K562 (cell line): Measurements from ENCODE around the gene USP28. TPM values are rescaled to one million over a fixed set of nuclear protein-coding genes. Genes with fewer than 3 reads are reported as not detected.
A peak's percentile ranks its signal among the peaks of the same experiment; 100 is the strongest.

ENCODE experiments used
- ATAC-seq: fragments of 200-7000 bp; cut with Tn5 transposase; 3 replicates; pipeline ENCODE4 v1.9.1; 2020; ENCODE audit warnings: moderate library complexity
- BruUV-seq: library from RNA; stranded (reverse); fragments of 400-500 nt; replicated peaks from 2 replicates; lab custom pipeline; 2021; lab: Mats Ljungman, UMichigan
- CTCF ChIA-PET: fragments of 300-600 bp; formaldehyde crosslinking; extraction: SDS; loops from one replicate; lab custom pipeline; 2021; ENCODE audit warnings: low intra/inter-chr PET ratio; lab: Yijun Ruan, JAX
- POLR2A ChIA-PET: fragments of 300-600, 350-650 bp; sonication (Branson Sonifier 250); formaldehyde crosslinking; extraction: SDS; loops from one replicate; lab custom pipeline; 2021; ENCODE audit warnings: antibody characterized with exemption, inconsistent platforms; lab: Yijun Ruan, JAX
- DNase-seq, 4 experiments: peaks; one replicate each; pipeline versions ENCODE4 v3.0.0 to v3.0.0-alpha.2; 2011 to 2018; ENCODE audit warnings: low spot score in 3 of 4, mixed read lengths in 3 of 4; ENCODE audit errors: extremely low read depth in 1 of 4
- FAIRE-seq: peaks from 2 replicates; lab custom pipeline; 2011; peaks lifted over from hg19 to GRCh38; lab: Jason Lieb, UNC
- H2AFZ ChIP-seq: 2 replicates; pipeline ENCODE4 v1.6.0; 2011; ENCODE audit warnings: low read depth, low read length, control low read depth, inconsistent platforms
- H3K27ac ChIP-seq: fragments of 200-600 bp; 3 replicates; pipeline ENCODE4 v1.8.0; 2011; ENCODE audit warnings: low read depth, mild to moderate bottlenecking, control low read depth, inconsistent platforms, low read length, moderate library complexity, mixed read lengths; ENCODE audit errors: extremely low read depth
- H3K27me3 ChIP-seq, 2 experiments: fragments of 300-600 bp in 1 of 2; 2 replicates in 1 of 2; 3 replicates in 1 of 2; pipeline versions ENCODE4 v1.6.0 to v1.8.0; 2011; ENCODE audit warnings: inconsistent platforms in 2 of 2, low read length in 2 of 2, mild to moderate bottlenecking in 1 of 2, mixed read lengths in 1 of 2, moderate library complexity in 1 of 2; ENCODE audit not compliant: control insufficient read depth in 2 of 2, insufficient read depth in 2 of 2
- H3K36me3 ChIP-seq: fragments of 300-600 bp; 3 replicates; pipeline ENCODE4 v1.8.0; 2011; ENCODE audit warnings: mild to moderate bottlenecking, low read length, inconsistent platforms; ENCODE audit not compliant: control insufficient read depth, insufficient read depth
- H3K4me1 ChIP-seq, 2 experiments: fragments of 200-600 bp in 1 of 2; replicated peaks in 1 of 2; 2 replicates in 1 of 2; 3 replicates in 1 of 2; pipeline versions ENCODE4 v1.5.1 to v1.8.0; 2011; ENCODE audit warnings: inconsistent platforms in 2 of 2, low read length in 2 of 2, mild to moderate bottlenecking in 1 of 2, mixed read lengths in 1 of 2, moderate library complexity in 1 of 2; ENCODE audit not compliant: control insufficient read depth in 2 of 2, insufficient read depth in 2 of 2
- H3K4me2 ChIP-seq: 2 replicates; pipeline ENCODE4 v1.6.1; 2011; ENCODE audit warnings: low read length, control low read depth, inconsistent platforms, mixed read lengths; ENCODE audit not compliant: insufficient read depth
- H3K4me3 ChIP-seq: fragments of 200-600 bp; sonication (generic), shearing (Covaris generic); 2 replicates; pipeline ENCODE4 v1.5.1; 2016; ENCODE audit warnings: control low read depth, inconsistent platforms
- H3K79me2 ChIP-seq: fragments of 200-600 bp; 3 replicates; pipeline ENCODE4 v1.8.0; 2011; ENCODE audit warnings: low read length, inconsistent platforms; ENCODE audit not compliant: control insufficient read depth, insufficient read depth
- H3K9ac ChIP-seq, 2 experiments: 2 replicates each; pipeline versions ENCODE4 v1.6.0 to v1.6.1; 2011; ENCODE audit warnings: low read depth in 2 of 2, low read length in 2 of 2, control low read depth in 1 of 2, inconsistent platforms in 1 of 2, mild to moderate bottlenecking in 1 of 2, mixed read lengths in 1 of 2; ENCODE audit not compliant: insufficient read depth in 1 of 2
- H3K9me1 ChIP-seq: one replicate; pipeline ENCODE4 v1.6.0; 2011; ENCODE audit warnings: inconsistent platforms, mild to moderate bottlenecking, low read length, moderate library complexity; ENCODE audit not compliant: control insufficient read depth, insufficient read depth
- H3K9me3 ChIP-seq: replicated peaks from 2 replicates; pipeline ENCODE4 v1.5.1; 2011; ENCODE audit warnings: low read depth, low read length, inconsistent platforms; ENCODE audit not compliant: control insufficient read depth, insufficient read depth
- H4K20me1 ChIP-seq: replicated peaks from 2 replicates; pipeline ENCODE4 v1.6.1; 2011; ENCODE audit warnings: low read length, inconsistent platforms, mixed read lengths; ENCODE audit not compliant: control insufficient read depth, insufficient read depth
- CEBPB ChIP-seq: fragments of 450-650 bp; IDR thresholded peaks from 2 replicates; pipeline ENCODE4 v1.6.1; 2016; ENCODE audit warnings: missing genetic modification characterization, missing compliant biosample characterization
- COPS2 ChIP-seq: fragments of 450-650 bp; conservative IDR thresholded peaks from 2 replicates; pipeline ENCODE4 v1.6.1; 2016; ENCODE audit warnings: mild to moderate bottlenecking, moderate library complexity
- CTBP1 ChIP-seq: fragments of 450-650 bp; IDR thresholded peaks from 2 replicates; pipeline ENCODE4 v1.6.1; 2016; ENCODE audit warnings: borderline replicate concordance
- GATA2 ChIP-seq: sonication (generic); formaldehyde crosslinking; IDR thresholded peaks from 2 replicates; pipeline ENCODE4 v1.4.0; 2020; ENCODE audit warnings: mild to moderate bottlenecking, missing genetic modification reagents
- HDAC1 ChIP-seq, 2 experiments: fragments of 450-650 bp; IDR thresholded peaks; 2 replicates each; pipeline ENCODE4 v1.6.1; 2016 to 2017; ENCODE audit warnings: inconsistent platforms in 1 of 2, mild to moderate bottlenecking in 1 of 2, moderate library complexity in 1 of 2
- HOXB6 ChIP-seq: fragments of 250-450 bp; sonication (Bioruptor Pico); IDR thresholded peaks from 2 replicates; pipeline ENCODE4 v1.5.1; 2022; ENCODE audit warnings: mild to moderate bottlenecking, borderline replicate concordance
- L3MBTL2 ChIP-seq: fragments of 450-650 bp; IDR thresholded peaks from 2 replicates; pipeline ENCODE4 v1.6.1; 2016; ENCODE audit warnings: mild to moderate bottlenecking, moderate library complexity
- MYC ChIP-seq, 2 experiments: fragments of 250-450 bp in 1 of 2; sonication (Bioruptor Pico) in 1 of 2; IDR thresholded peaks; 2 replicates each; pipeline versions ENCODE4 v1.5.1 to v1.6.1; 2012 to 2021; ENCODE audit warnings: low read depth in 2 of 2, borderline replicate concordance in 1 of 2, improper control_type of control experiment in 1 of 2, low read length in 1 of 2, mild to moderate bottlenecking in 1 of 2, moderate library complexity in 1 of 2
- PHF21A ChIP-seq: fragments of 450-650 bp; IDR thresholded peaks from 2 replicates; pipeline ENCODE4 v1.6.1; 2017; ENCODE audit warnings: low read depth, borderline replicate concordance
- PYGO2 ChIP-seq: fragments of 450-650 bp; IDR thresholded peaks from 2 replicates; pipeline ENCODE4 v1.6.1; 2016; ENCODE audit warnings: mild to moderate bottlenecking, missing genetic modification characterization, moderate library complexity, missing compliant biosample characterization
- TEAD4 ChIP-seq, 2 experiments: sonication (generic) in 1 of 2; formaldehyde crosslinking in 1 of 2; IDR thresholded peaks; 2 replicates each; pipeline versions ENCODE4 v1.6.1 to v1.8.0; 2012 to 2022; ENCODE audit warnings: borderline replicate concordance in 1 of 2, inconsistent platforms in 1 of 2, low read length in 1 of 2, mild to moderate bottlenecking in 1 of 2, missing genetic modification reagents in 1 of 2
- WHSC1 ChIP-seq: IDR thresholded peaks from one replicate; pipeline ENCODE4 v1.6.1; 2012; ENCODE audit warnings: low read length, control low read depth, inconsistent platforms
- WGBS: fragments of 100-300 bp; shearing (Covaris generic); methylation state at CpG from one replicate; pipeline ENCODE4 v1.1.6; 2016; ENCODE audit warnings: low coverage, mixed read lengths; ENCODE audit not compliant: insufficient coverage; ENCODE audit errors: missing lambda C conversion rate; 5-methylcytosine and 5-hydroxymethylcytosine counted together
- in situ Hi-C: fragments of 300-500 bp; cut with MboI; formaldehyde crosslinking; loops from 4 replicates; pipeline ENCODE4 v1.15.0; 2018; ENCODE audit warnings: inconsistent platforms, mixed read lengths
- intact Hi-C: fragments of 100-400 bp; cut with micrococcal nuclease; formaldehyde crosslinking; loops from 2 replicates; pipeline ENCODE4 v1.14.2; 2022
- polyA plus RNA-seq, 8 experiments: library from polyadenylated mRNA; depleted of rRNA in 4 of 8; stranded (reverse) in 5 of 8; unstranded in 3 of 8; fragments of >200 nt; fragmentation: Nextera tagmentation in 2 of 8; fragmentation: Illumina TruSeq in 1 of 8; extraction: Ambion mirVana in 2 of 8; extraction: Trizol in 1 of 8; gene quantifications; 2 replicates each; pipeline versions ENCODE4 v1.2.1 to v1.2.3, GENCODE V29; 2011 to 2014; ENCODE audit warnings: inconsistent platforms in 1 of 8, missing spikeins in 1 of 8
- total RNA-seq, 7 experiments: library from RNA; depleted of rRNA in 6 of 7; stranded (reverse); fragments of >200 nt in 6 of 7; fragmentation: Illumina TruSeq in 2 of 7; extraction: Trizol in 2 of 7; gene quantifications; 2 replicates each; pipeline versions ENCODE4 v1.2.1 to v1.2.3, GENCODE V29; 2011 to 2021; ENCODE audit warnings: low replicate concordance in 1 of 7
- TF ChIP-seq, protein P1 (sequence below): fragments of 450-650 bp; IDR thresholded peaks from 2 replicates; pipeline ENCODE4 v1.6.1; 2016
- TF ChIP-seq, protein P2 (sequence below), 2 experiments: fragments of 450-650 bp; IDR thresholded peaks; 2 replicates each; pipeline ENCODE4 v1.6.1; 2018; ENCODE audit warnings: mild to moderate bottlenecking in 2 of 2, low read depth in 1 of 2; ENCODE audit not compliant: partially characterized antibody in 2 of 2
- TF ChIP-seq, protein P3 (sequence below): fragments of 250-450 bp; sonication (Bioruptor Pico); IDR thresholded peaks from 2 replicates; pipeline ENCODE4 v1.5.0; 2020; ENCODE audit warnings: mild to moderate bottlenecking

USP28 gene
- total and polyA plus RNA-seq, 9 of the 15 experiments (the other 6 are each of a cell fraction or from before 2014, with no cell fraction given) = 3.7 to 42.7 (median 20.3) TPM

- H3K9me1 ChIP-seq = no peaks in the 10 kb centered on the region
- 35% methylated on average over 6 of the region's 7 CpGs for WGBS
- CTCF ChIA-PET = no interaction called here
- no TSS peak for BruUV-seq
- peaks cover 0 to 15% of the 10 kb centered on the region in 2 experiments; a peak in 4 of 5 replicates for H3K4me1 ChIP-seq
- POLR2A ChIA-PET = interaction anchor here (0.6 to 1.0 kb wide), 3 partner anchors 11 to 54 kb away, joined by 3 read pairs; no protein-coding TSS in a partner anchor
- FAIRE-seq (no peak), DNase-seq (peak in 1 of 4 experiments; percentile 18), ATAC-seq (peak; percentile 70)
- H4K20me1 ChIP-seq = no peaks in the 10 kb centered on the region
- no peaks in the 10 kb centered on the region for H3K27me3 ChIP-seq
- H3K4me3 ChIP-seq = no peak overlapping the region
- intact Hi-C loops (no loop called here), in situ Hi-C loops (no loop called here)
- H3K79me2 ChIP-seq = no peaks in the 10 kb centered on the region
- no peak overlapping the region for H3K9ac ChIP-seq
- no peaks in the 10 kb centered on the region for H3K9me3 ChIP-seq
- no peaks in the 10 kb centered on the region for H3K36me3 ChIP-seq
- no peak overlapping the region for H2AFZ ChIP-seq
- H3K27ac ChIP-seq = no peak overlapping the region
- 0 out of 2 replicates have a peak overlapping the region, but pooled peaks have one; percentile 16 for H3K4me2 ChIP-seq
- TF ChIP-seq CTBP1 = peak; percentile 66; the same call in 1 of the 2 replicates
- TF ChIP-seq TEAD4 (IDR thresholded peaks at IDR 0.05; ENCODE audit: low read length) = 0 out of 2 replicates have a peak, but pooled peaks have one; percentile 31
- no peak for TF ChIP-seq TEAD4 (CRISPR knock-in tag; IDR thresholded peaks at IDR 0.05; ENCODE audit: borderline replicate concordance)
- TF ChIP-seq COPS2 = no peak
- TF ChIP-seq MYC (IDR thresholded peaks at IDR 0.05; ENCODE audit: low read depth, low read length) = no peak
- TF ChIP-seq MYC (CRISPR knock-in tag; IDR thresholded peaks at IDR 0.05; ENCODE audit: borderline replicate concordance, low read depth) = no peak
- TF ChIP-seq, protein P1, sequence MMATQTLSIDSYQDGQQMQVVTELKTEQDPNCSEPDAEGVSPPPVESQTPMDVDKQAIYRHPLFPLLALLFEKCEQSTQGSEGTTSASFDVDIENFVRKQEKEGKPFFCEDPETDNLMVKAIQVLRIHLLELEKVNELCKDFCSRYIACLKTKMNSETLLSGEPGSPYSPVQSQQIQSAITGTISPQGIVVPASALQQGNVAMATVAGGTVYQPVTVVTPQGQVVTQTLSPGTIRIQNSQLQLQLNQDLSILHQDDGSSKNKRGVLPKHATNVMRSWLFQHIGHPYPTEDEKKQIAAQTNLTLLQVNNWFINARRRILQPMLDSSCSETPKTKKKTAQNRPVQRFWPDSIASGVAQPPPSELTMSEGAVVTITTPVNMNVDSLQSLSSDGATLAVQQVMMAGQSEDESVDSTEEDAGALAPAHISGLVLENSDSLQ = no peak
- TF ChIP-seq HOXB6 (CRISPR knock-in tag) = no peak
- no peak for TF ChIP-seq PHF21A
- TF ChIP-seq WHSC1 = no peak
- TF ChIP-seq, protein P2, sequence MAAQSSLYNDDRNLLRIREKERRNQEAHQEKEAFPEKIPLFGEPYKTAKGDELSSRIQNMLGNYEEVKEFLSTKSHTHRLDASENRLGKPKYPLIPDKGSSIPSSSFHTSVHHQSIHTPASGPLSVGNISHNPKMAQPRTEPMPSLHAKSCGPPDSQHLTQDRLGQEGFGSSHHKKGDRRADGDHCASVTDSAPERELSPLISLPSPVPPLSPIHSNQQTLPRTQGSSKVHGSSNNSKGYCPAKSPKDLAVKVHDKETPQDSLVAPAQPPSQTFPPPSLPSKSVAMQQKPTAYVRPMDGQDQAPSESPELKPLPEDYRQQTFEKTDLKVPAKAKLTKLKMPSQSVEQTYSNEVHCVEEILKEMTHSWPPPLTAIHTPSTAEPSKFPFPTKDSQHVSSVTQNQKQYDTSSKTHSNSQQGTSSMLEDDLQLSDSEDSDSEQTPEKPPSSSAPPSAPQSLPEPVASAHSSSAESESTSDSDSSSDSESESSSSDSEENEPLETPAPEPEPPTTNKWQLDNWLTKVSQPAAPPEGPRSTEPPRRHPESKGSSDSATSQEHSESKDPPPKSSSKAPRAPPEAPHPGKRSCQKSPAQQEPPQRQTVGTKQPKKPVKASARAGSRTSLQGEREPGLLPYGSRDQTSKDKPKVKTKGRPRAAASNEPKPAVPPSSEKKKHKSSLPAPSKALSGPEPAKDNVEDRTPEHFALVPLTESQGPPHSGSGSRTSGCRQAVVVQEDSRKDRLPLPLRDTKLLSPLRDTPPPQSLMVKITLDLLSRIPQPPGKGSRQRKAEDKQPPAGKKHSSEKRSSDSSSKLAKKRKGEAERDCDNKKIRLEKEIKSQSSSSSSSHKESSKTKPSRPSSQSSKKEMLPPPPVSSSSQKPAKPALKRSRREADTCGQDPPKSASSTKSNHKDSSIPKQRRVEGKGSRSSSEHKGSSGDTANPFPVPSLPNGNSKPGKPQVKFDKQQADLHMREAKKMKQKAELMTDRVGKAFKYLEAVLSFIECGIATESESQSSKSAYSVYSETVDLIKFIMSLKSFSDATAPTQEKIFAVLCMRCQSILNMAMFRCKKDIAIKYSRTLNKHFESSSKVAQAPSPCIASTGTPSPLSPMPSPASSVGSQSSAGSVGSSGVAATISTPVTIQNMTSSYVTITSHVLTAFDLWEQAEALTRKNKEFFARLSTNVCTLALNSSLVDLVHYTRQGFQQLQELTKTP (IDR thresholded peaks at IDR 0.05; ENCODE audit: low read depth in 1 of 2, partially characterized antibody in 2 of 2) = no peak
- TF ChIP-seq, protein P3, sequence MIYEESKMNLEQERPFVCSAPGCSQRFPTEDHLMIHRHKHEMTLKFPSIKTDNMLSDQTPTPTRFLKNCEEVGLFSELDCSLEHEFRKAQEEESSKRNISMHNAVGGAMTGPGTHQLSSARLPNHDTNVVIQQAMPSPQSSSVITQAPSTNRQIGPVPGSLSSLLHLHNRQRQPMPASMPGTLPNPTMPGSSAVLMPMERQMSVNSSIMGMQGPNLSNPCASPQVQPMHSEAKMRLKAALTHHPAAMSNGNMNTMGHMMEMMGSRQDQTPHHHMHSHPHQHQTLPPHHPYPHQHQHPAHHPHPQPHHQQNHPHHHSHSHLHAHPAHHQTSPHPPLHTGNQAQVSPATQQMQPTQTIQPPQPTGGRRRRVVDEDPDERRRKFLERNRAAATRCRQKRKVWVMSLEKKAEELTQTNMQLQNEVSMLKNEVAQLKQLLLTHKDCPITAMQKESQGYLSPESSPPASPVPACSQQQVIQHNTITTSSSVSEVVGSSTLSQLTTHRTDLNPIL (CRISPR knock-in tag) = no peak
- TF ChIP-seq HDAC1 (IDR thresholded peaks at IDR 0.05) = no peak
- TF ChIP-seq L3MBTL2 = peak; percentile 36; the same call in 1 of the 2 replicates
- no peak for TF ChIP-seq GATA2 (CRISPR knock-in tag)
- peak; percentile 73 for TF ChIP-seq CEBPB
- no peak for TF ChIP-seq PYGO2 (tag)
Measured at GRCh38 chr11:113884361-113884836, 9.0 kb upstream of the USP28 start.
